ENCODE results near the gene GRB2.

DNA sequence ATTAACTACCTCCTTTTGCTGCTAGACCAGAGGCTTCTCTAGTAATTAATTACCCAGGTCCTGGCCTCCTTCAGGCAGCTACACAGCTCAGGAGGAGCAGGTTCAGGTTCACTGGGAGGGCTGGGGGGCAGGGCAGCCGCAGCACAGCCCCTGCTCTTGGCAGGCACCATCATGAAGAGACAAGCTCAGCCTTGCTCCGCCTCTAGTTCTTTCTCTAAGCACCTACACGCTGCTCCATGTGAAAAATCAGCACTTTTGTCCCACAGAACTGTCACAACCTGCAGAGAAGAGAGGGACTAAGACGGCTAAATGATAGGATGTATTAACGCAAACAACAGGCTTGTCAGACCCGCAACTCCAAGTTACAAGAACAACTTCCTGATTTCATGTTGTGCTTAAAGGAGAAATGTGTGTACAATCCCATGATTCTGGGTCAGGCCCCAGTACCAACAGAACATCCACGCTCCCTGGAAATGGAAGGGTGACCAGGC is 53.4 kb downstream of the GRB2 start:
- TF ChIP-seq CTCF (IDR thresholded peaks at IDR 0.05 in 8 of 11, conservative IDR thresholded peaks at IDR 0.05 in 3 of 11) = no peak
- TF ChIP-seq POLR2A (IDR thresholded peaks at IDR 0.05) = no peak
- peak in 2 of 3 donors; percentile 10 to 29 for TF ChIP-seq POLR2AphosphoS5 (IDR thresholded peaks at IDR 0.05)

Measured in spleen (tissue), 7 donors.